H1 (cell line): ENCODE measurements around the gene MAP3K10. TPM values are rescaled to one million over a fixed set of nuclear protein-coding genes. Genes with fewer than 3 reads are reported as not detected.

Experiments used
- BACH1 ChIP-seq: IDR thresholded peaks from 2 replicates; pipeline ENCODE4 v1.6.1; 2012; ENCODE audit warnings: low read length, improper control_type of control experiment
- BRCA1 ChIP-seq: IDR thresholded peaks from 2 replicates; pipeline ENCODE4 v1.6.1; 2012; ENCODE audit warnings: low read depth, low read length, improper control_type of control experiment
- CREB1 ChIP-seq: IDR thresholded peaks from 2 replicates; pipeline ENCODE4 v1.6.1; 2012; ENCODE audit warnings: inconsistent platforms
- CTCF ChIP-seq, 3 experiments: IDR thresholded peaks; 1 replicate in 2 of 3; 2 replicates in 1 of 3; pipeline versions ENCODE4 v1.5.1 to v1.6.1; 2011; ENCODE audit warnings: low read length in 3 of 3, mild to moderate bottlenecking in 3 of 3, inconsistent platforms in 2 of 3, low read depth in 1 of 3, moderate library complexity in 1 of 3; ENCODE audit not compliant: insufficient read depth in 1 of 3; ENCODE audit errors: control extremely low read depth in 1 of 3
- EP300 ChIP-seq, 2 experiments: IDR thresholded peaks; 1 replicate in 1 of 2; 2 replicates in 1 of 2; pipeline ENCODE4 v1.6.1; 2011 to 2012; ENCODE audit warnings: low read depth in 2 of 2, low read length in 2 of 2, mild to moderate bottlenecking in 2 of 2, borderline replicate concordance in 1 of 2, inconsistent platforms in 1 of 2, moderate library complexity in 1 of 2
- HDAC2 ChIP-seq, 2 experiments: fragments of 300-600 bp in 1 of 2; sonication (generic) in 1 of 2; IDR thresholded peaks; 2 replicates each; pipeline ENCODE4 v1.6.1; 2011 to 2012; ENCODE audit warnings: low read depth in 2 of 2, low read length in 2 of 2, mild to moderate bottlenecking in 2 of 2, moderate library complexity in 2 of 2, borderline replicate concordance in 1 of 2, inconsistent platforms in 1 of 2
- POLR2A ChIP-seq, 2 experiments: IDR thresholded peaks; 1 replicate in 1 of 2; 2 replicates in 1 of 2; pipeline ENCODE4 v1.6.1; 2011; ENCODE audit warnings: low read depth in 2 of 2, low read length in 2 of 2, mild to moderate bottlenecking in 2 of 2; ENCODE audit errors: control extremely low read depth in 1 of 2
- SUZ12 ChIP-seq: fragments of 200-600 bp; sonication (generic); IDR thresholded peaks from 2 replicates; pipeline ENCODE4 v1.6.1; 2012; ENCODE audit warnings: mild to moderate bottlenecking, inconsistent platforms, low read length, moderate library complexity, mixed read lengths
- USF2 ChIP-seq: IDR thresholded peaks from 2 replicates; pipeline ENCODE4 v1.6.1; 2011; ENCODE audit warnings: low read length, improper control_type of control experiment
- polyA plus RNA-seq, 7 experiments: library from polyadenylated mRNA; depleted of rRNA in 3 of 7; stranded (reverse) in 5 of 7; unstranded in 2 of 7; fragments of >200 nt in 5 of 7; fragments of 200-250 nt in 2 of 7; gene quantifications; 1 replicate in 5 of 7; 2 replicates in 1 of 7; 4 replicates in 1 of 7; pipeline versions ENCODE4 v1.2.1 to v1.2.3, GENCODE V29; 2011 to 2013; ENCODE audit warnings: missing spikeins in 2 of 7, mixed read lengths in 2 of 7
- total RNA-seq: library from RNA; stranded (reverse); fragmentation: NEBNext Ultra II Directional; extraction: Animal tissue kit (Norgen Biotek cat#: 25700); gene quantifications from 2 replicates; pipeline ENCODE4 v1.2.1, GENCODE V29; 2021
- TF ChIP-seq, protein P1 (sequence below): IDR thresholded peaks from 2 replicates; pipeline ENCODE4 v1.6.1; 2012; ENCODE audit warnings: inconsistent platforms

MAP3K10 gene
- total and polyA plus RNA-seq, 2 of the 8 experiments (the other 6 are each of a cell fraction or from before 2014, with no cell fraction given), result 4.9 to 15.9 TPM

DNA sequence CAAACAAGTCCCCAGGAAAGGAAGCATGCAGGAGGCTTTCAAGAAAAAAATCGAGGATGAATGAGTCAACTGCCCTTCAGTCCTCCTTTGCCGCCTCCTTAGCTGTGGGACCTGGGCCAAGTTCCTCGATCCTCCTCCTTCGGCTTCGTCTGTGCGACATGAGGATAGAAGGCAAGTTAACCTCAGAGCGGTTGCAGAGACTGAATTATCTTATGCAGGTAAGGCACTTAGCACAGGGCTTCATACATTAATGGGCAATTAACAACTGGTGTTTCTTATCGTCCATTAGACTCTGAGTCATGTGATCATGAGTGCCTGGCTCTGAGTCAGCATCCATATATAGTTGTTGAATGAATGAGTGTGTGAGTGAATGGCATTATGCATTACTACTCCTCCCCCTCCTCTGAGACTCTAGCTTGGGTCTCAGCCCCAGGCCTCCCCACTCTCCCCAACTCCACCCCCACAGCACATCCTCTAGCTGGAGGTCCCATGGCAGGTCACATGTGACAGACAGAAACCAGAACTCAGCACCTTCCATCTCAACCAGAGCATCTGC, 28.6 kb downstream of the MAP3K10 start (continued):
- TF ChIP-seq HDAC2 (IDR thresholded peaks at IDR 0.05; ENCODE audit: borderline replicate concordance in 1 of 2, low read depth in 2 of 2, low read length in 2 of 2) (no peak), SUZ12 (no peak), CTCF (IDR thresholded peaks at IDR 0.05; ENCODE audit: control extremely low read depth in 1 of 3, insufficient read depth in 1 of 3, low read depth in 1 of 3, low read length in 3 of 3) (no peak), CREB1 (no peak), BACH1 (no peak), BRCA1 (no peak), EP300 (IDR thresholded peaks at IDR 0.05; ENCODE audit: borderline replicate concordance in 1 of 2, low read depth in 2 of 2, low read length in 2 of 2) (no peak), POLR2A (IDR thresholded peaks at IDR 0.05; ENCODE audit: control extremely low read depth in 1 of 2, low read depth in 2 of 2, low read length in 2 of 2) (no peak), USF2 (no peak)
- TF ChIP-seq, protein P1, sequence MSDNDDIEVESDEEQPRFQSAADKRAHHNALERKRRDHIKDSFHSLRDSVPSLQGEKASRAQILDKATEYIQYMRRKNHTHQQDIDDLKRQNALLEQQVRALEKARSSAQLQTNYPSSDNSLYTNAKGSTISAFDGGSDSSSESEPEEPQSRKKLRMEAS, result no peak
